AG20443 (cell line): ENCODE measurements around the gene ERCC8.
"Not testable (repeated sequence)": the region's sequence is repeated elsewhere in the genome, so short reads cannot be mapped to it uniquely, and the experiment has no call there.

Experiments used
- DNase-seq: peaks from one replicate; pipeline ENCODE4 v3.0.0; 2012; ENCODE audit warnings: low spot score, mixed read lengths

Gene ERCC8, protein sequence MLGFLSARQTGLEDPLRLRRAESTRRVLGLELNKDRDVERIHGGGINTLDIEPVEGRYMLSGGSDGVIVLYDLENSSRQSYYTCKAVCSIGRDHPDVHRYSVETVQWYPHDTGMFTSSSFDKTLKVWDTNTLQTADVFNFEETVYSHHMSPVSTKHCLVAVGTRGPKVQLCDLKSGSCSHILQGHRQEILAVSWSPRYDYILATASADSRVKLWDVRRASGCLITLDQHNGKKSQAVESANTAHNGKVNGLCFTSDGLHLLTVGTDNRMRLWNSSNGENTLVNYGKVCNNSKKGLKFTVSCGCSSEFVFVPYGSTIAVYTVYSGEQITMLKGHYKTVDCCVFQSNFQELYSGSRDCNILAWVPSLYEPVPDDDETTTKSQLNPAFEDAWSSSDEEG

DNA sequence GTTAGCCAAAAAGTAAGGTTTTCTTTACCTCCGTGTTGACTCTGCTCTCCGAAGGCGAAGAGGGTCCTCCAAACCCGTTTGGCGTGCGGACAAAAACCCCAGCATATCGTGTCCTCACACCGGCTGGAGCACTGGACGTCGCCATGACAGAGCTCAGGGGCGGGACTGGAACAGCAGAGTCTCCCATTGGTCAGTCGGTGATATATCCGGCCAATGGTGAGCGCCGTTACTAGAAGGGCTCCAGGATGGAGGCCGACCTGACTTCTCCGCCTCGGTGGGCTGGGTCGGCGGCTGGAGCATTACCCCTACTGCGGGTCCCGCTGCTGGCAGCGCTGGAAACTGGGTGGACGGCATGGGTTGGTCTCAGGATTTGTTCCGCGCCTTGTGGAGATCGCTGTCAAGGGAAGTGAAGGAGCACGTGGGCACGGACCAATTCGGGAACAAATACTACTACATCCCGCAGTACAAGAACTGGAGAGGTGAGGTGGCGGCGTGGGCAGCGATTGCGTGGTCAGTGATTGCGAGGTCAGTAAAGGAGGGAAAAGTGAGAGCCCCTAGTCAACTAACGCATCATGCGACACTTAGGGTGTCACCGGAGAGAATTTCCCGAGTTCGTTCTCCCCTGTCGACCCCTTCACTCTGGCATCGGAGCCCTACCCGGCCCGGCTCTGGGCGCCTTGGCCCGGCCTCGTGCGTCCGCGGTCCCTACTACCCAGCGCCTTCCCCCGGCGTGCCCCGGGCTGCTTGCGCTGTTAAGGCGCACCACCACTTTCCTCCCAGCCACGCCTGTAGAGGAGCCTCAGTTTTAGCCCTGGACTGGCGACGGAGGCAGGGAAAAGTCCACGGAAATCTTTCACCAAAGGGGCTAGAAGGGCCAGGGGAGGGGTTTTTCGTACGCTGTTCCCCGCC is at the start of gene ERCC8, which contains the start of gene NDUFAF2:
Gene ERCC8, minus strand, starts transcription at position 167 of the 909 bp plus-strand sequence. Its CDS starts 62 bp downstream, at position 105.
Gene NDUFAF2, plus strand, starts transcription at position 302 of the 909 bp plus-strand sequence. Its CDS starts 51 bp downstream, at position 353.
- peak; percentile 97 for DNase-seq

DNA sequence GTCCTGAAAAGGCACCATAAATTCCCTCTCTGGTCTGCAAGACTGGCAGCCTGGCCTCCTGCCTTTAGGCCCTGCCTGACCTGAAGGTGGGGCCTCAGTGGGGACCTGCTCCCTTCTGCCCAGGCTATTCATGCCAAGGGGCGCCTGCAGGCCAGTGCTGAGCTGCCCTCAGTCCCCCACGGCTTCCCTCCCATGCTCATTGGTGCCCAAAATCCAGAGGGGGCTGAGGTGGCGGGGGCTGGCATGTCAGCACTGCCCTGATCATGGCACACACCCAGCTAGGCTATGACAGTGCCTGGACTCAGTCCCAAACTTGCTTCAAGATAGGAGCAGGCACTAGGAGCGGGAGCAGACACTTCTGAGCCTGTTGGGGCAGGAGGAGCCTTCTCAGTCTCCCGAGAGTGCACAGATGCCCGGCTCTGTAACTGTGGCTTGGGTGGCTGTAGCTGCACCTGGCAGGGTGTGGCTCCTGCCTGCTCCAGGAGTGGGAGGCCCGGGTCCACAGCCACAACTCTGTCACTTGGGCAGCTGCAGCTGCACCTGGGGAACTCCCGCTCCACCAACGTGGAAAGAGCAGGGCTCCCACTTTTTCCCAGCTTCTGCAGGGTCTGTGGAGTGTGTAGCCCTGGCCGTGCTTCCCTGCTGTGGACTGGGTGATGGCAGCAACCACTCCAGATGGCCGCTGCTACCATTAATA is 49.2 kb upstream of the ERCC8 start:
- no peak for DNase-seq

DNA sequence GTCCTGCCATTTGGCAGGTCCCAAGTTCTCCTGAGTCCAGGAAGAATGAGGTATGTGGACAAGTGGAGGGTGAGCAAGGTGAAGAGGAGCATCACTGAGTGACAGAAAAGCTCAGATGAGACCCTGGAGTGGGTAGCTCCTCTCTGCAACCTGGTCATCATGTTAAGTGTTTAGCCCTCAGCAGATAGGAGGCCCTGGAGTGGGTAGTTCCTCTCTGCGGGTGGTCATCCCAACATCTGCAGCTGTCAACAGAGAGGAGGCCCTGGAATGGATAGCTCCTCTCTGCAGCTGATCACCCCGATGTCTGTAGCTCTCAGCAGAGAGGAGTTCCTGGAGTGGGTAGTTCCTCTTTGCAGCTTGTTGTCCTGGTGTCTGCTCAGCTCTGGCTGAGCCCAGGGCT is 48.6 kb upstream of the ERCC8 start:
- no peak for DNase-seq

DNA sequence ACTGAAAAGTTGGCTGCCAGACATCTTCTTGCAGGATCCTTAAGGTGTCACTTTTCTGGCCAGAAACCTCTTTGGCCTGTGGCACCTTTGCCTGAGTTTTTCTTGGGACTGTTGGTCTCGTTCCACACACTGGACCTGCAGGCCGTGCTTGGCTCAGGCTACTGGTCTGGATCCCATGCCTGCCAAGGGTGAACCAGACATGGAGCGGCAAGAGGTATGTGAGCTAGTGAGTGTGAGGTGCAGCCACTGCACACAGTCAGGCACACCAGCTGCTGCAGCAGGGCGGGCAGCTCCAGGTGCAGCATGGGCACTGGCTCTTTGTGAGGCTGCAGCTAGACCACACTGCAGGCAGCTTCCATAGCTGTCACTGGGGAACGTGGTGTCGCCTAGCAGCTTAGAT is 48.0 kb upstream of the ERCC8 start:
- no peak for DNase-seq

DNA sequence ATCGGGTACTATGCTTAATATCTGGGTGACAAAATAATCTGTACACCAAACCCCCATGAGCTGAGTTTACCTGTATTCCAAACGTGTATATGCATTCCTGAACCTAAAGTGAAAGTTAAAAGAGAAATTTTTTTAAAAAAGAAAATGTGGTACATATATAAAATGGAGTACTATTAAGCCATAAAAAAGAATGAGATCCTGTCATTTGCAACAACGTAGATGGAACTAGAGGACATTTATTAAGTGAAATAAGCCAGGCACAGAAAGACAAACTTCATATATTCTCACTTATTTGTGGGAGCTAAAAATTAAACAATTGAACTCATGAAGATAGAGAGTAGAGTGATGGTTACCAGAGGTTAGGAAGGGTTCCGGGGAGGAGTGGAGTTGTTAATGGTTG is 44.9 kb upstream of the ERCC8 start:
- no peak for DNase-seq

DNA sequence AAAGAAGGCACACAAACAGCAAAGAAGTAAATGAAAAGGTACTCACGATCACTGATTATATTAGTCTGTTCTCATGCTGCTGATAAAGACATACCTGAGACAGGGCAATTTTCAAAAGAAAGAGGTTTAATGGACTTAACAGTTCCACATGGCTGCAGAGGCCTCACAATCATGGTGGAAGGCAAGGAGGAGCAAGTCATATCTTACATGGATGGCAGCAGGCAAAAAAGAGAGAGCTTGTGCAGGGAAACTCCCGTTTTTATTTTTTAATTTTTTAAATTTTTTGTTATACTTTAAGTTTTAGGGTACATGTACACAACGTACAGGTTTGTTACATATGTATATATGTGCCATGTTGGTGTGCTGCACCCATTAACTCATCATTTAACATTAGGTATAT is 37.3 kb upstream of the ERCC8 start:
- DNase-seq: not testable (repeated sequence)

DNA sequence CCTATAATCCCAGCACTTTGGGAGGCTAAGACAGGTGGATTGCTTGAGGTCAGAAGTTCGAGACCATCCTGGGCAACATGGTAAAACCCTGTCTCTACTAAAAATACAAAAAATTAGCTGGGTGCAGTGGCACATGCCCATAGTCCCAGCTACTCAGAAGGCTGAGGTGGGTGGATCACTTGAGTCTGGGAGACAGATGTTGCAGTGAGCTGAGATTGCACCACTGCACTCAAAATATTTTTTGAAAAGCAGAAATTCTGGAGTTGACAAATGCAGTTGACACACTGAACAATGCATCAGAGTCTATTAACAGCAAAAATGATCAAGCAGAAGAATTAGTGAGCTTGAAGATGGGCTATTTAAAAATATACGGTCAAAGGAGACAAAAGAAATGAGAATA is 35.6 kb upstream of the ERCC8 start:
- no peak for DNase-seq

DNA sequence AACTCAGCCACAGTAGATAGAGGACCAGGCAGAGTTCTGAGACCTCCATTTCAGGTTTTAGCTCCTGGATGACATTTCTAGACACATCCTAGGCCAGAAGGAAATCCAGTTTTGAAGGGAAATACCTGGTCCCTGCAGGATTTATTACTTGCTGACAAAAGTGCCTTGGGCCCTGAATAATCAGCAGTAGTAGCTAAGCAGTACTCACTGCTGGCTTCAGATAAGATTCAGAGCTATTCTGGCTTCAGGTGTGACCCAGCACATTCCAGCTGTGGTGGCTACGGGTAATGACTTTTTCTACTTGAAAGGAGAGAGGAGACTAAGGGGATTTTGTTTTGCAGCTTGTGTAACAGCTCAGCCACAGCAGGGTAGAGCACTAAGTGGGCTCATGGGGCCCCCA is 34.1 kb upstream of the ERCC8 start:
- no peak for DNase-seq

DNA sequence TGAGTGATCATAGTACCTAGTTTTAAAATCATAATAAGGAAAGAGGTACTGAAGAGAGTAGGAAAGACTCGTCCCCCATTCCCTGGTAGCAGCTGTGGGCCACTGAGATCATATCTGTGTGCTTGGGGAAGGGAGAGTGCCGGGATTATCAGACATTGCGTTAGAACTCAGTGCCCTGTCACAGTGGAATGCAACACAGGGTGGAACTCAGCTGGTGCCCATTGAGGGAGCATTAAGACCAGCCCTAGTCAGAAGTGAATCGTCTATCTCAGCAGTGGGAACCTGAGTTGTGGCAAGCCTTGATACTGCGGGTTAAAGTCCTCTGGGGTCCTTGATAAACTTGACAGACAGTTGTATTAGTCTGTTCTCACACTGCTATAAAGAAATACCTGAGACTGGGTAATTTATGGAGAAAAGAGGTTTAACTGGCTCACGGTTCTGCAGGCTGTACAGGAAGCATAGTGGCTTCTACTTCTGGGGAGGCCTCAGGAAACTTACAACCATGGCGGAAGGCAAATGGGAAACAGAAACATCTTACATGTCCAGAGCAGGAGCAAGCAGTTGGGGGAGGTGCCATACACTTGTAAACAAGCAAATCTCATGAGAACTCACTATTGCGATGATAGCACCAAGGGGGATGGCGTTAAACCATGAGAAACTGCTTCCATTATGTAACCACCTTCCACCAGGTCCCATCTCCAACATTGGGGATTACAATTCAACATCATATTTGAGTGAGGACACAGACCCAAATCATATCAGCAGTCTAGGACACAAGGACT is 33.3 kb upstream of the ERCC8 start:
- no peak for DNase-seq

DNA sequence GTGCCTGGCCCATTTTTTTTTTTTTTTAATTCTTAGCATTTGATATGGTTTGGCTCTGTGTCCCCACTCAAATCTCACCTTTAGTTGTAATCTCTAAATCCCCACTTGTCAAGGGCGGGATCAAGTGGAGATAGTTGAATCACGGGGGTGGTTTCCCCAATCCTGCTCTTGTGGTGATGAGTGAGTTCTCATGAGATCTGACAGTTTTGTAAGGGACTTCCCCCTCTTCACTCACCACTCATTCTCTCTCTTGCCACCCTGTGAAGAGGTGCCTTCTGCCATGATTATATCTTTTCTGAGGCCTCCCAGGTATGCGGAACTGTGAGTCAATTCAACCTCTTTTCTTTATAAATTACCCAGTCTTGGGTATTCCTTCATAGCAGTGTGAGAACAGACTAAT is 27.4 kb upstream of the ERCC8 start:
- no peak for DNase-seq

DNA sequence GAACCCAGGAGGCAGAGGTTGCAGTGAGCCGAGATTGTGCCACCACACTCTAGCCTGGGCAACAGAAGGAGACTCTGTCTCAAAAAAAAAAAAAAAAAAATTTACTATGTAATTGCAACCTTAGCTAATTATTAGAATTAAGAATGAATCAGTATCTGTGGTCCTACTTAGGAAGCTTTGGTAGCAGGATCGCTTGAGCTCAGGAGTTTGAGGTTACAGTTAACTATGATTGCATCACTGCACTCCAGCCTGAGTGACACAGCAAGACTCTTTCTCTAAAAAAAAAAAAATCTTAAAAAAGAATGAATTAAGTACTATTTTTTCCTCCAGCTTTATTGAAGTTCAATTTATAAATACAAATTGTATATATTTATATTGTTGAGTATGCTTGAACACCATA is 16.8 kb upstream of the ERCC8 start:
- DNase-seq: no peak

DNA sequence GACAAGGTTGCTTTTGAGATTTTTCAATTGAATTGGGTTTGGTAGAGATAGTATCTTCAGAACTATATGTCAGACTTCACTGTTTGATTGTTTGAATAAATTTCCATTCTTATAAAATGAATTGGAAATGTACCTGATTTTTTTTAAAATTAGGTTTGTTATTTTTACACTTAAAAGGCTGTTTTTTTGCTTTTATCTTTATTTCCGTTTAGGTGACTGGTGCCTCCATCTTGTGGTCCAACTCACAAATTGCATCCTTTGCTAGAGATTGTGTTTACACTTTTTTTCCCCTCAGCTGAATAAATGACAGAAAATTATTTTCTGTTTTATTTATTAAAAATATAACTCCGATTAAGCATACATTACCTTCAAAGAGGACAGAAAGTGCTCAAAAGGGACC is 15.7 kb upstream of the ERCC8 start:
- DNase-seq: peak; percentile 20

DNA sequence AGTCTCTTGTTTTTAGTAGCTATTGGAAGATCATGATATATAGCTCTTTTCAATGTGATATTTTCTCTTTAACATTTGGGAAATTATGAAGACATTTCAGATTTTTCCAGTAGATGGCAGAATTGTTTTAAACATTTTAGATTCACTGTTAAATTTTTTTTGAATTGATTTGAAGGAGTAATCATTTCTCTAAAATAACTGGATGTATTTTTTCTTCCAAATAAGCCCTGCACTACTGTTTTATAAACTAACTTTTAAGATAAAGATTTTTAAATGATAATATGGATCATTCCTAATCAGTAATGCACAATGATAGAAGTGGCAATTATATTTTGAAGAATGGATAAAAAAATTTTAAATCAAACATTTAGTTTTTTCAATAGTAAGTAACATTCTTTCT is 14.3 kb upstream of the ERCC8 start:
- DNase-seq: no peak

DNA sequence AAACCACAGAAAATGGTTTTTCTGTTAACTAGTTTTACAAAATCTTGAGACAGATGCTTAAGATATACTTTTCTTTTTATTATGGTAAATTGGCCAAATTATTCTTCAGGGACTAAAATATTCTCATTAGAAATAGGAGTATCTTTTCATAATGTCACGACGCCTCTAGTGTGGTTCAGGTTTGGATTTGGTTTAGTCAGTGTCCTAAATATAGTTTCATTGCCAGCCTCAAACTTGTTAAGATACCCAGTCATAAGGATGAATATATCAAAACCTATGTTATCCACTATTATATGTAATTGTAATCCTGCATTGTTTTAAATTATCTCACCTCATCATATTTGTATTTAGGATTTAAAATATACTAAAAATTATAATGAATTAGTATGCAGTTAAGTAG is 13.8 kb upstream of the ERCC8 start:
- no peak for DNase-seq

DNA sequence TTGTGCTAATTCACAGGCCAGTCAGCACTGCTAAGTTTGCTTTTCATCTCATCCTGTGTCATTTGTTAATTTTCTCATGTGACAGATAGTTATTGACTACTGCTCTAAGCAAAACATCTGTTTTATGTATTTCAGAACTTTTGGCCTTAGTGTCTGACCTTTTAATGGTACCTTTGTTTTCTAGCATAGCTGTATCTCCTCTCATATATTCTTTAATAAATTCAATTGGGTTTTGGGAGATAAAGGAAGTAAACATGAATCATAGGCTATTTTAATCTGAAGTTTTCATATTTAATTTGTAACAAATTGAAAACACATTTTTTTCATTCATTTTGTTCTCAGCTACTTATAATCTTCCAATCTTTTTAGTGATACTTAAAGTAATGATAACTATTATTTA is 13.2 kb upstream of the ERCC8 start:
- DNase-seq: no peak

DNA sequence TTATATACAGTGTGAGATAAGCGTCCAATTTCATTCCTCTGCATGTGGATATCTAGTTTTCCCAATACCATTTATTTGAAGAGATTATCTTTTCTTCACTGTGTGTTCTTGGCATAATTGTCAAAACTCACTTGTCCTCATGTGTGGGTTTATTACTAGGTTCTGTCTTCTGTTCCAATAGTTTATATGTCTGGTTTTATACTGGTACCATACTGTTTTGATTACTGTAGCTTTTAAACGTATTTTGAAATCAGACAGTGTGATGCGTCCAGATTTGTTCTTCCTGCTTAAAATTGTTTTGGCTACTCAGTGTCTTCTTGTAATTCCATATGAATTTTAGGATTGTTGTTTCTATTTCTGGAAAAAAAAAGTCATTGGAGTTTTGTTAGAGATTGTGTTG is 10.4 kb upstream of the ERCC8 start:
- DNase-seq: no peak

DNA sequence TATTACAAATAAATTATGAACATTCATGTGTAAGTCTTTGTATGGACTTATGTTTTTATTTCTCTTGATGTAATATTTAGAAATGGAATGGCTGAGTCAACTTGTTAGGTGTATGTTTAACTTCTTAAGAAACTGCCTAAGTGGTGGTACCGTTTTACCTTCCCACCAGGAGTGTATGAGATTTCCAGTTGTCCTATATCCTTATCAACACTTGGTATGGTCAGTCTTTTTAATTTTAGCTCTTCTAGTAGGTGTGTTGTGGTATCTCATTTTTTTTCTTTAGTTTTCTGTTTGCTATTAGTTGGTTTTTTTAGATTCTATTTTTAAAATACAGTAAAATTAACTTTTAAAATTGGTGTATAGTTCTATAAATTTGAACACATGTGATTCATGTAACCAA is 3.9 kb upstream of the ERCC8 start:
- no peak for DNase-seq

DNA sequence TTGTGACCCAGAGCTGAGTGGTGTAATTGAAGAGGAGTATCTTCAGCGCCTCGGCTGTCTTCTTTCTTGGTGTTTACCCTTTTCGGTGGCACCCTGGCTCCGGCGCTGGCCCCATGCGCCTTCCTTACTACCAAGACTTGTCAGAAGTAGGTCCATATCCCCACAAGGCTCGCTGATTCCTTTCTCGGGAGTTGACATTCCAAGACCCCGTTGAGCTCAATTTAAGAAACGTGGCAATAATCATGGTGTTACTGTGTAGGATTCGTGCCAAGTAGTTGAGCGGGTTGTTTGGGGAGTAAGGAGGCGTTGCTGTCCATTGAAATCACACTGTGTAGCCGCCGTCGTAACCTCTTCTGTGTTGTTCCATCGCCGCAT is 930 bp upstream of the ERCC8 start:
- peak; percentile 61 for DNase-seq

DNA sequence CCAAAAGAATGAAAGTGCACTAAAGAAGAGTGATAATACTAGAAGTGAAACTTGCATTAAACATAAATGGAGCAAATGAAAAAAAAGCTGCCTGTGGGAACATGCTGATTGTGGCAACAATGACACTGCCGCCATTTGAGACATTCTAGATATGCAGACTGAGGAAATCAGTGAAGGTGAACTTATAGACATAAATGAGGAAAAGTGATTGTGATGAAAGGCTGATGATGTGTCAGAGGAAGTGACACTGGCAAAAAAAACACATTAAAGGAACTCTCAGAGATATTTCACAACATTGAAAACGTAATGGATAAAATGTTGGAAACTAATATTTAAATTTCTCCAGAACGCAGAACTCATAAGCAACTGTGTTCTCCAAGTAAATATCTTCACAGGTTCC is 1.2 kb downstream of the ERCC8 start:
- no peak for DNase-seq

DNA sequence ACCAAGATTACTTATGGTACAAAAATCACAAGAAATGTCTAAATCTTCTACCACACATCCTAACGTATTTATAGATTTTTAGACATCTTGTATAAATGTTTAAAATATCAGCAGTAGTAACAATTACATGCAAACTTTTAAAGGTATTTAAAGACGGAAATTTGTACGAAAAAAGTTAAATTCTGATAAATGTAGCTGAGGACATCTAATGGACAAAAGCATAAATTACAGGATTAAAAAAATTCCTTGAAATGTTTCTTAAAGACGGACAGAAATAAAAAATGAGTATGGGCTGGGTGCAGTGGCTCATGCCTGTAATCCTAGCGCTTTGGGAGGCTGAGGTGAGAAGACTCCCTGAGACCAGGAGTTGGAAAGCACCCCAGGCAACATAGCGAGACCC is 15.8 kb downstream of the ERCC8 start:
- DNase-seq: no peak

DNA sequence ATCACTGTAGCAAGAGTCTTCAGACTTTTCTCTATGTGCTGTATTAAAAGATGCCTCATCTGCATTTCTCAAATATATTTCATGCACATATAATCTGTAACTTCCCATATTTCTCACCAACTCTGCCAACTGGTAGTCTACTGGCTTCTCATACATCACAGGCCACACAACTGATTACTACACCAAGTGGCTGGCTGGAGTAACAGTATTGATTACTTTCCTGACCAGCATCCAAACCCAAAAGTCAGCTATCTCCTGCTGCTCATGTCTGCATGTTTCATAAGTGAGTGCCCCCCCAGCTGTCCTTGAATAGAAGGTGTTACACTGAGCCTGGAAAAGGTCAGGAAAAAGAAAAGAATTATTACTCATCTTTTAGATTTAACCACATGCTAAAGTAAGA is 17.4 kb downstream of the ERCC8 start:
- no peak for DNase-seq

DNA sequence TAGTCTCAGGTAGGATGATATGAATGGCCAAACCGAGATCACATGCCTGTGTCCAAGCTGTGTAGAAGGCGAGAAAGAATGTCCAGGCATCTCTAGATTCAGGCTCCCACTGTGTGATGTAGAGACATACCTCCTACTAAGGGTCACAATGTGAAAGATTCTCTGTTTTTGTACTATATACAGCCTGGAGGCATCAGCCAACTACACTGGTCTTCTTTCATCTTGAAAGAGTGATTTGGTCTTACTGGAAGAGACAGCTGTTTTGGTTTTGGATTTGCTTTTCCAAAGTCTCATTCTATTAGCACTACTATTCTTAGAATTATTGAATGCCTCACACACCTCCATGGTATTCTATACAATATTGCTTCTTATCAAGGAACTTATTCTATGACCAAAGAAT is 26.4 kb downstream of the ERCC8 start:
- DNase-seq: no peak
